C4-2B (cell line): ENCODE measurements around the gene CALCB.

Experiments
- H3K27ac ChIP-seq: fragments of 450-650 bp; 2 replicates; pipeline ENCODE4 v1.5.1; 2017
- CTCF ChIP-seq: fragments of 450-650 bp; conservative IDR thresholded peaks from 2 replicates; pipeline ENCODE4 v1.5.1; 2017; ENCODE audit warnings: mild to moderate bottlenecking
- ZFX ChIP-seq: fragments of 450-650 bp; IDR thresholded peaks from 2 replicates; pipeline ENCODE4 v1.6.1; 2017

The CALCB gene

GRCh38 chr11:15104166-15104565, 30.8 kb downstream of the CALCB start:
- TF ChIP-seq ZFX: no peak
- TF ChIP-seq CTCF: no peak

GRCh38 chr11:15106201-15106965, 33.0 kb downstream of the CALCB start:
- TF ChIP-seq ZFX (no peak), CTCF (no peak)
- no peak overlapping the region for H3K27ac ChIP-seq

More at GRCh38 chr11:15104166-15104565, 30.8 kb downstream of the CALCB start:
- no peak overlapping the region for H3K27ac ChIP-seq

GRCh38 chr11:15107730-15108515, 34.5 kb downstream of the CALCB start:
- no peak overlapping the region for H3K27ac ChIP-seq
- TF ChIP-seq ZFX (no peak), CTCF (no peak)

- TF ChIP-seq CTCF: no peak
- no peak for TF ChIP-seq ZFX
Observed at GRCh38 chr11:15108592-15109130, 35.3 kb downstream of the CALCB start.

GRCh38 chr11:15109602-15110001, 36.2 kb downstream of the CALCB start:
- H3K27ac ChIP-seq: no peak overlapping the region
- TF ChIP-seq CTCF (no peak), ZFX (no peak)

More at GRCh38 chr11:15108592-15109130, 35.3 kb downstream of the CALCB start:
- no peak overlapping the region for H3K27ac ChIP-seq

- TF ChIP-seq CTCF: no peak
- no peak for TF ChIP-seq ZFX
- no peak overlapping the region for H3K27ac ChIP-seq
Observed at GRCh38 chr11:15111215-15111614, 37.8 kb downstream of the CALCB start.

GRCh38 chr11:15112131-15112541, 38.7 kb downstream of the CALCB start:
- TF ChIP-seq CTCF (no peak), ZFX (no peak)
- no peak overlapping the region for H3K27ac ChIP-seq
